Spinal cord (tissue), 4 donors: ENCODE results near the gene CAMKK1. TPM values are rescaled to one million over a fixed set of nuclear protein-coding genes. Genes with fewer than 3 reads are reported as not detected.

Source experiments
- polyA plus RNA-seq, 2 donors: library from polyadenylated mRNA; unstranded; fragments of 120-200 nt; gene quantifications; one replicate each; pipeline ENCODE4 v1.2.1, GENCODE V29; 2013; ENCODE audit not compliant: insufficient read length in 2 of 2
- total RNA-seq, 2 donors: library from RNA; depleted of rRNA in 1 of 2; stranded (reverse); fragments of 120-200 nt in 1 of 2; fragments of >200 nt in 1 of 2; gene quantifications; one replicate each; pipeline versions ENCODE4 v1.2.3 to v1.2.4, GENCODE V29; 2013 to 2014

Gene CAMKK1
- total and polyA plus RNA-seq, 4 donors = 5.2 to 22.5 (median 13.5) TPM

Other genes starting within 250 kb of the CAMKK1 start
- 100 to 1,000 TPM in 1 of 2 donors, 10 to 100 TPM in 1; 26.4 to 116 TPM for gene TAX1BP3, start 224.5 kb downstream of the CAMKK1 start, total RNA-seq
- gene TAX1BP3, start 224.5 kb downstream of the CAMKK1 start, polyA plus RNA-seq = 10 to 100 TPM; 44.9 to 52.6 TPM
- gene EMC6, start 224.2 kb downstream of the CAMKK1 start, total RNA-seq = 10 to 100 TPM; 11.0 to 18.7 TPM
- 10 to 100 TPM; 43.7 to 48.1 TPM for gene EMC6, start 224.2 kb downstream of the CAMKK1 start, polyA plus RNA-seq
- 1 to 10 TPM; 6.0 to 8.4 TPM for gene P2RX5, start 196.9 kb downstream of the CAMKK1 start, total RNA-seq
- gene P2RX5, start 196.9 kb downstream of the CAMKK1 start, polyA plus RNA-seq = 10 to 100 TPM; 12.3 to 16.8 TPM
- gene HASPIN, start 169.2 kb downstream of the CAMKK1 start, total RNA-seq = 1 to 10 TPM; 1.3 to 2.5 TPM
- gene HASPIN, start 169.2 kb downstream of the CAMKK1 start, polyA plus RNA-seq = 1 to 10 TPM; 1.6 to 1.9 TPM
- gene ITGAE, start 91.9 kb downstream of the CAMKK1 start, total RNA-seq = 10 to 100 TPM; 26.5 to 34.4 TPM
- 10 to 100 TPM; 49.7 to 51.2 TPM for gene ITGAE, start 91.9 kb downstream of the CAMKK1 start, polyA plus RNA-seq
- gene NCBP3, start 46.8 kb downstream of the CAMKK1 start, total RNA-seq = 10 to 100 TPM; 23.8 to 38.5 TPM
- gene NCBP3, start 46.8 kb downstream of the CAMKK1 start, polyA plus RNA-seq = 10 to 100 TPM; 49.9 to 63.2 TPM
- 1 to 10 TPM in 1 of 2 donors, under 1 TPM in 1; 0.55 to 1.9 TPM for gene P2RX1, start 23.4 kb upstream of the CAMKK1 start, total RNA-seq
- under 1 TPM; 0.17 to 0.36 TPM for gene P2RX1, start 23.4 kb upstream of the CAMKK1 start, polyA plus RNA-seq
- 1 to 10 TPM; 4.0 TPM for gene ATP2A3, start 71.4 kb upstream of the CAMKK1 start, total RNA-seq
- 1 to 10 TPM; 3.8 to 4.6 TPM for gene ATP2A3, start 71.4 kb upstream of the CAMKK1 start, polyA plus RNA-seq
- 10 to 100 TPM; 37.8 to 43.1 TPM for gene ZZEF1, start 250.0 kb upstream of the CAMKK1 start, total RNA-seq
- 10 to 100 TPM; 25.7 to 32.4 TPM for gene ZZEF1, start 250.0 kb upstream of the CAMKK1 start, polyA plus RNA-seq